Prostate gland (tissue), 2 donors: ENCODE data around the gene CCL19. TPM values are rescaled to one million over a fixed set of nuclear protein-coding genes. Genes with fewer than 3 reads are reported as not detected.

ENCODE experiments used
- DNase-seq: peaks from one replicate; pipeline ENCODE4 v3.0.0-alpha.2; 2019; ENCODE audit warnings: low spot score
- H3K27ac ChIP-seq, 2 donors: fragments of 200-600 bp; sonication (generic); 2 replicates each; pipeline ENCODE4 v1.5.1; 2017 to 2019
- H3K27me3 ChIP-seq: fragments of 200-600 bp; sonication (generic); replicated peaks from 2 replicates; pipeline ENCODE4 v1.5.1; 2019; ENCODE audit not compliant: insufficient read depth
- H3K36me3 ChIP-seq, 2 donors: fragments of 200-600 bp; sonication (generic); 1 replicate in 1 of 2; 2 replicates in 1 of 2; pipeline versions ENCODE4 v1.5.1 to v1.8.1; 2017 to 2019
- H3K4me1 ChIP-seq: fragments of 200-600 bp; sonication (generic); replicated peaks from 2 replicates; pipeline ENCODE4 v1.5.1; 2019
- H3K4me3 ChIP-seq, 2 donors: fragments of 200-600 bp; sonication (generic); 2 replicates each; pipeline ENCODE4 v1.5.1; 2017 to 2019
- H3K9me3 ChIP-seq: fragments of 200-600 bp; sonication (generic); 2 replicates; pipeline ENCODE4 v1.5.1; 2017
- CTCF ChIP-seq, 4 experiments: fragments of 200-600 bp in 2 of 4; fragments of 450-650 bp in 2 of 4; sonication (generic) in 2 of 4; IDR thresholded peaks; 1 replicate in 3 of 4; 2 replicates in 1 of 4; pipeline ENCODE4 v1.5.1; 2016 to 2019; ENCODE audit warnings: antibody characterized with exemption in 4 of 4, mild to moderate bottlenecking in 2 of 4, moderate library complexity in 2 of 4
- POLR2A ChIP-seq: fragments of 450-650 bp; IDR thresholded peaks from one replicate; pipeline ENCODE4 v1.6.1; 2016; ENCODE audit warnings: antibody characterized with exemption, mild to moderate bottlenecking
- POLR2AphosphoS5 ChIP-seq: sonication (generic); formaldehyde crosslinking; IDR thresholded peaks from one replicate; pipeline ENCODE4 v1.6.1; 2017; ENCODE audit warnings: antibody characterized with exemption
- WGBS: methylation state at CpG from one replicate; pipeline ENCODE4 v1.1.5; 2018; 5-methylcytosine and 5-hydroxymethylcytosine counted together
- intact Hi-C: fragments of 100-400 bp; cut with DNase I; formaldehyde crosslinking; loops from one replicate; pipeline ENCODE4 v1.14.2; 2022
- total RNA-seq, 2 donors: library from RNA; depleted of rRNA; stranded (reverse); fragments of >200 nt; gene quantifications; one replicate each; pipeline ENCODE4 v1.1.0, GENCODE V29; 2016

Gene CCL19
- total RNA-seq, 2 donors from 2014 or later, result 1.8 TPM; not detected in 1

GRCh38 chr9:34689116-34689470 lies 2.0 kb downstream of the CCL19 start:
- H3K9me3 ChIP-seq, result no peaks in the 10 kb centered on the region
- 57% methylated on average over 4 of the region's 4 CpGs for WGBS
- intact Hi-C loops, result no loop called here
- no peak overlapping the region for H3K27ac ChIP-seq
- H3K4me1 ChIP-seq, result peaks cover 10% of the 10 kb centered on the region
- no peaks in the 10 kb centered on the region for H3K36me3 ChIP-seq
- no peak for DNase-seq
- TF ChIP-seq POLR2A, result no peak
- TF ChIP-seq CTCF (IDR thresholded peaks at IDR 0.05), result no peak
- TF ChIP-seq POLR2AphosphoS5, result no peak
- H3K4me3 ChIP-seq, result no peak overlapping the region
- no peaks in the 10 kb centered on the region for H3K27me3 ChIP-seq

GRCh38 chr9:34688329-34689115 lies 2.6 kb downstream of the CCL19 start:
- Histone ChIP-seq H3K27ac (no peak overlapping the region), H3K36me3 (no peaks in the 10 kb centered on the region), H3K4me1 (peaks cover 10% of the 10 kb centered on the region), H3K27me3 (no peaks in the 10 kb centered on the region), H3K9me3 (no peaks in the 10 kb centered on the region), H3K4me3 (no peak overlapping the region)
- 79% methylated on average over 5 of the region's 5 CpGs for WGBS
- DNase-seq, result no peak
- TF ChIP-seq POLR2AphosphoS5 (no peak), POLR2A (no peak), CTCF (IDR thresholded peaks at IDR 0.05) (no peak)
- intact Hi-C loops, result no loop called here

GRCh38 chr9:34687276-34688030 lies 3.6 kb downstream of the CCL19 start:
- no peak overlapping the region for H3K27ac ChIP-seq
- intact Hi-C loops, result no loop called here

GRCh38 chr9:34686732-34687131 lies 4.3 kb downstream of the CCL19 start:
- 65% methylated on average over 1 of the region's 1 CpG for WGBS
- H3K9me3 ChIP-seq, result no peaks in the 10 kb centered on the region
- TF ChIP-seq CTCF (IDR thresholded peaks at IDR 0.05), result no peak
- no peak for TF ChIP-seq POLR2A
- no peak for TF ChIP-seq POLR2AphosphoS5
- no peak overlapping the region for H3K27ac ChIP-seq
- no peak for DNase-seq
- no peaks in the 10 kb centered on the region for H3K36me3 ChIP-seq
- H3K27me3 ChIP-seq, result no peaks in the 10 kb centered on the region
- H3K4me3 ChIP-seq, result no peak overlapping the region
- intact Hi-C loops, result no loop called here
- peaks cover 10% of the 10 kb centered on the region for H3K4me1 ChIP-seq

More at GRCh38 chr9:34687276-34688030, 3.6 kb downstream of the CCL19 start:
- Histone ChIP-seq H3K4me1 (peaks cover 10% of the 10 kb centered on the region), H3K9me3 (no peaks in the 10 kb centered on the region), H3K4me3 (no peak overlapping the region), H3K27me3 (no peaks in the 10 kb centered on the region), H3K36me3 (no peaks in the 10 kb centered on the region)
- TF ChIP-seq CTCF (IDR thresholded peaks at IDR 0.05), result no peak
- TF ChIP-seq POLR2A, result no peak
- WGBS, result 76% methylated on average over 10 of the region's 10 CpGs
- no peak for DNase-seq
